Thoracic aorta (tissue), 2 donors: Measurements from ENCODE around the gene TCHH. TPM values are rescaled to one million over a fixed set of nuclear protein-coding genes. Genes with fewer than 3 reads are reported as not detected.

Experiments used
- ATAC-seq: fragments of 150-250 bp; one replicate; pipeline ENCODE4 v1.8.0; 2017; ENCODE audit warnings: low read depth; ENCODE audit not compliant: insufficient number of reproducible peaks, low FRiP score
- DNase-seq: peaks from one replicate; pipeline ENCODE4 v3.0.0-alpha.2; 2020; ENCODE audit warnings: low spot score
- H3K27ac ChIP-seq, 2 donors: fragments of 200-600 bp; sonication (generic); 1 replicate in 1 of 2; 2 replicates in 1 of 2; pipeline ENCODE4 v1.5.1; 2016; ENCODE audit warnings: mild to moderate bottlenecking in 2 of 2, moderate library complexity in 2 of 2
- H3K27me3 ChIP-seq: fragments of 200-600 bp; sonication (generic); replicated peaks from 2 replicates; pipeline ENCODE4 v1.6.0; 2016; ENCODE audit warnings: mild to moderate bottlenecking; ENCODE audit not compliant: insufficient read depth
- H3K36me3 ChIP-seq: fragments of 200-600 bp; sonication (generic); one replicate; pipeline ENCODE4 v1.5.1; 2016
- H3K4me1 ChIP-seq, 2 donors: fragments of 200-600 bp; sonication (generic); 1 replicate in 1 of 2; 2 replicates in 1 of 2; pipeline versions ENCODE4 v1.5.1 to v1.6.0; 2016; ENCODE audit warnings: low read depth in 2 of 2, mild to moderate bottlenecking in 1 of 2; ENCODE audit not compliant: control insufficient read depth in 1 of 2
- H3K4me3 ChIP-seq: fragments of 200-600 bp; sonication (generic); 2 replicates; pipeline ENCODE4 v1.5.1; 2016; ENCODE audit warnings: mild to moderate bottlenecking
- H3K9me3 ChIP-seq: fragments of 200-600 bp; sonication (generic); 2 replicates; pipeline ENCODE4 v1.5.1; 2016
- total RNA-seq, 2 donors: library from RNA; depleted of rRNA; stranded (reverse); fragments of >200 nt; gene quantifications; one replicate each; pipeline versions ENCODE4 v1.1.0 to v1.2.3, GENCODE V29; 2016
- TF ChIP-seq, protein P1 (sequence below): fragments of 200-600 bp; sonication (generic); IDR thresholded peaks from one replicate; pipeline ENCODE4 v1.5.1; 2019; ENCODE audit warnings: antibody characterized with exemption

TCHH gene
- total RNA-seq, 2 donors from 2014 or later, result 0.41 to 0.49 TPM

GRCh38 chr1:152107984-152108881 lies 7.0 kb downstream of the TCHH start:
- peaks cover 29 to 38% of the 10 kb centered on the region in 2 donors for H3K4me1 ChIP-seq
- no peak for DNase-seq
- H3K27ac ChIP-seq, result no peak overlapping the region

GRCh38 chr1:152107031-152107983 lies 7.9 kb downstream of the TCHH start:
- TF ChIP-seq, protein P1, sequence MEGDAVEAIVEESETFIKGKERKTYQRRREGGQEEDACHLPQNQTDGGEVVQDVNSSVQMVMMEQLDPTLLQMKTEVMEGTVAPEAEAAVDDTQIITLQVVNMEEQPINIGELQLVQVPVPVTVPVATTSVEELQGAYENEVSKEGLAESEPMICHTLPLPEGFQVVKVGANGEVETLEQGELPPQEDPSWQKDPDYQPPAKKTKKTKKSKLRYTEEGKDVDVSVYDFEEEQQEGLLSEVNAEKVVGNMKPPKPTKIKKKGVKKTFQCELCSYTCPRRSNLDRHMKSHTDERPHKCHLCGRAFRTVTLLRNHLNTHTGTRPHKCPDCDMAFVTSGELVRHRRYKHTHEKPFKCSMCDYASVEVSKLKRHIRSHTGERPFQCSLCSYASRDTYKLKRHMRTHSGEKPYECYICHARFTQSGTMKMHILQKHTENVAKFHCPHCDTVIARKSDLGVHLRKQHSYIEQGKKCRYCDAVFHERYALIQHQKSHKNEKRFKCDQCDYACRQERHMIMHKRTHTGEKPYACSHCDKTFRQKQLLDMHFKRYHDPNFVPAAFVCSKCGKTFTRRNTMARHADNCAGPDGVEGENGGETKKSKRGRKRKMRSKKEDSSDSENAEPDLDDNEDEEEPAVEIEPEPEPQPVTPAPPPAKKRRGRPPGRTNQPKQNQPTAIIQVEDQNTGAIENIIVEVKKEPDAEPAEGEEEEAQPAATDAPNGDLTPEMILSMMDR, result no peak
- DNase-seq (no peak), ATAC-seq (no peak)
- Histone ChIP-seq H3K36me3 (no peaks in the 10 kb centered on the region), H3K27me3 (peaks cover 4% of the 10 kb centered on the region), H3K4me3 (peak overlapping the region; percentile 77), H3K4me1 (peaks cover 24 to 33% of the 10 kb centered on the region in 2 donors), H3K9me3 (no peaks in the 10 kb centered on the region), H3K27ac (no peak overlapping the region)

More at GRCh38 chr1:152107984-152108881, 7.0 kb downstream of the TCHH start:
- TF ChIP-seq, protein P1, result no peak
- Histone ChIP-seq H3K36me3 (no peaks in the 10 kb centered on the region), H3K9me3 (no peaks in the 10 kb centered on the region), H3K4me3 (peak overlapping the region; percentile 77), H3K27me3 (peaks cover 4% of the 10 kb centered on the region)
- no peak for ATAC-seq

DNA sequence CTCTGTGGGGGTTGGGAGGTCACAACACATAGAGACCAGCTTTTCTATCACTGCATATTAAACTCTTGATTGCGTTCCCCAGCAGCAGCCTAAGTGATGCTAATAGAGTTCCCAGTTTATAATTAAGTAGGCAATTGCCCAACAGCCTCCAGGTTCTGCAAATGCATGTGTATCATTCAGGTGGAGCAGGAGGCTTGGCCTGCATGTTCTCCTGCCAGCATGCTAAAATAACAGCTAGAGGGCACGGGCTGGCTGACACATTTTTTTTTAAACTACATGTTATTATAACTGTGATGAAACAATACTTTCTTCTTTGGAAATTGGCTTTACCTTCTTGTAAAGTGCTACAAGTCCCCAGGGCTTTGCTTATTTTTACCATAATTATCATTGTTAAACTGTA lies 10.4 kb downstream of the TCHH start:
- H3K27ac ChIP-seq, result no peak overlapping the region
- ATAC-seq (no peak), DNase-seq (no peak)
- no peaks in the 10 kb centered on the region for H3K36me3 ChIP-seq
- H3K4me3 ChIP-seq, result no peak overlapping the region
- TF ChIP-seq, protein P1, result no peak
- H3K27me3 ChIP-seq, result peaks cover 4% of the 10 kb centered on the region
- H3K9me3 ChIP-seq, result no peaks in the 10 kb centered on the region
- H3K4me1 ChIP-seq, result peaks cover 4 to 8% of the 10 kb centered on the region in 2 donors

DNA sequence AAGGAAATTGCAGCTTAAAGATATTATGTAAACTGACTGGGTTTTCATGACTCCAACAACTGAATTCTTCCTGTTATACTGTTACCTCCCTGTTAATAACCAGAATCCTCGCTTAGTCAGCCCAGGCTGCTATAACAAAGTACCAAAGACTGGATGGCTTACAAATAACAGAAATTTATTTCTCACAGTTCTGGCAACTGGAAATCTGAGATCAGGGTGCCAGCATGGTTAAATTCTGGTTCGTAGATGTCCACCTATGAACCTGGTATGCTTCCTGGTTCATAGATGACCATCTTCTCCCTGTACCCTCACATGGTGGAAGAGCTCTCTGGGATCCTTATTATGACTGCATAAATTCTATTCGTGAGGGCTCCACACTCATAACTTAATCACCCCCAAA lies 18.3 kb downstream of the TCHH start:
- H3K4me3 ChIP-seq, result no peak overlapping the region
- H3K27me3 ChIP-seq, result no peaks in the 10 kb centered on the region
- TF ChIP-seq, protein P1, result no peak
- no peaks in the 10 kb centered on the region for H3K36me3 ChIP-seq
- H3K27ac ChIP-seq, result no peak overlapping the region
- peaks cover 16% of the 10 kb centered on the region for H3K9me3 ChIP-seq
- DNase-seq (no peak), ATAC-seq (no peak)
- no peaks in the 10 kb centered on the region for H3K4me1 ChIP-seq
